Osteocyte (in vitro differentiated cells): ENCODE data around the gene SPANXA2. TPM values are rescaled to one million over a fixed set of nuclear protein-coding genes. Genes with fewer than 3 reads are reported as not detected.

ENCODE experiments used
- total RNA-seq: library from RNA; stranded (reverse); gene quantifications from 2 replicates; pipeline ENCODE4 v1.2.1, GENCODE V29; 2021

The SPANXA2 gene
- total RNA-seq, 1 donor from 2014 or later = not detected

Other genes with a start within 250 kb of the SPANXA2 start
- gene SPANXA1, start 5.0 kb upstream of the SPANXA2 start, total RNA-seq = not detected in 2 replicates
- gene SPANXD, start 109.0 kb downstream of the SPANXA2 start, total RNA-seq = not detected in 2 replicates
- not detected in 2 replicates for gene MAGEC3, start 248.6 kb downstream of the SPANXA2 start, total RNA-seq